CD14-positive monocyte (primary cell): ENCODE results near the gene RHBDL1. TPM values are rescaled to one million over a fixed set of nuclear protein-coding genes. Genes with fewer than 3 reads are reported as not detected.

Source experiments
- DNase-seq, 3 donors: peaks; one replicate each; pipeline ENCODE4 v3.0.0-alpha.2; 2011 to 2022
- H2AFZ ChIP-seq: 2 replicates; pipeline ENCODE4 v1.6.0; 2012; ENCODE audit warnings: mild to moderate bottlenecking, low read depth, low read length, inconsistent platforms; ENCODE audit not compliant: insufficient read depth, poor library complexity, severe bottlenecking
- H3K27ac ChIP-seq, 2 donors: 1 replicate in 1 of 2; 2 replicates in 1 of 2; pipeline ENCODE4 v1.5.1; 2012 to 2013; ENCODE audit warnings: low read length in 2 of 2, control low read depth in 1 of 2, inconsistent platforms in 1 of 2, low read depth in 1 of 2, mild to moderate bottlenecking in 1 of 2
- H3K27me3 ChIP-seq, 2 donors: one replicate each; pipeline versions ENCODE4 v1.6.0 to v1.6.1; 2011 to 2013; ENCODE audit warnings: low read length in 2 of 2; ENCODE audit not compliant: control insufficient read depth in 2 of 2, insufficient read depth in 2 of 2
- H3K36me3 ChIP-seq, 2 donors: replicated peaks in 1 of 2; 1 replicate in 1 of 2; 2 replicates in 1 of 2; pipeline versions ENCODE4 v1.5.1 to v1.6.1; 2012 to 2013; ENCODE audit warnings: low read length in 2 of 2, control low read depth in 1 of 2, inconsistent platforms in 1 of 2, mild to moderate bottlenecking in 1 of 2; ENCODE audit not compliant: insufficient read depth in 2 of 2, control insufficient read depth in 1 of 2
- H3K4me1 ChIP-seq, 2 donors: 1 replicate in 1 of 2; 2 replicates in 1 of 2; pipeline versions ENCODE4 v1.5.1 to v1.6.1; 2012 to 2013; ENCODE audit warnings: low read length in 2 of 2, control low read depth in 1 of 2, inconsistent platforms in 1 of 2, mild to moderate bottlenecking in 1 of 2, moderate library complexity in 1 of 2; ENCODE audit not compliant: insufficient read depth in 2 of 2, control insufficient read depth in 1 of 2
- H3K4me2 ChIP-seq: replicated peaks from 2 replicates; pipeline ENCODE3; 2012; ENCODE audit warnings: low read length, moderate library complexity, mild to moderate bottlenecking; ENCODE audit not compliant: poor library complexity, severe bottlenecking; ENCODE audit errors: extremely low read depth
- H3K4me3 ChIP-seq, 3 experiments: fragments of 200-600 bp in 1 of 3; sonication (generic) in 1 of 3; replicated peaks in 1 of 3; 1 replicate in 2 of 3; 2 replicates in 1 of 3; pipeline ENCODE4 v1.5.1; 2011 to 2013; ENCODE audit warnings: low read length in 3 of 3, mild to moderate bottlenecking in 3 of 3, control low read depth in 2 of 3, low read depth in 2 of 3, inconsistent platforms in 1 of 3, moderate library complexity in 1 of 3
- H3K79me2 ChIP-seq: 2 replicates; pipeline ENCODE4 v1.6.0; 2012; ENCODE audit warnings: mild to moderate bottlenecking, control low read depth, inconsistent platforms, low read length, moderate library complexity; ENCODE audit not compliant: insufficient read depth
- H3K9ac ChIP-seq: 2 replicates; pipeline ENCODE4 v1.6.0; 2017; ENCODE audit warnings: low read length, mild to moderate bottlenecking; ENCODE audit not compliant: insufficient read depth, poor library complexity, severe bottlenecking
- H3K9me3 ChIP-seq, 2 donors: replicated peaks in 1 of 2; 1 replicate in 1 of 2; 2 replicates in 1 of 2; pipeline versions ENCODE4 v1.5.1 to v1.6.1; 2012 to 2013; ENCODE audit warnings: low read length in 2 of 2, control low read depth in 1 of 2; ENCODE audit not compliant: control insufficient read depth in 1 of 2, insufficient read depth in 1 of 2
- H4K20me1 ChIP-seq: 2 replicates; pipeline ENCODE4 v1.6.0; 2012; ENCODE audit warnings: mild to moderate bottlenecking, low read length, control low read depth, moderate library complexity; ENCODE audit not compliant: insufficient read depth
- H3K27ac Mint-ChIP-seq, 7 donors: one replicate each; pipeline ENCODE4 v1.8.0; 2020; ENCODE audit warnings: mild to moderate bottlenecking in 7 of 7, mixed read lengths in 7 of 7, moderate library complexity in 6 of 7, inconsistent platforms in 2 of 7
- H3K27me3 Mint-ChIP-seq, 3 donors: one replicate each; pipeline ENCODE4 v1.8.0; 2021 to 2022; ENCODE audit warnings: low read depth in 3 of 3, mild to moderate bottlenecking in 3 of 3, mixed read lengths in 3 of 3, moderate library complexity in 3 of 3, inconsistent platforms in 1 of 3
- H3K36me3 Mint-ChIP-seq, 2 donors: one replicate each; pipeline ENCODE4 v1.8.0; 2020; ENCODE audit warnings: mixed read lengths in 2 of 2, inconsistent platforms in 1 of 2, mild to moderate bottlenecking in 1 of 2
- H3K4me1 Mint-ChIP-seq: one replicate; pipeline ENCODE4 v1.8.0; 2020; ENCODE audit warnings: mild to moderate bottlenecking, mixed read lengths
- H3K4me3 Mint-ChIP-seq, 2 donors: one replicate each; pipeline ENCODE4 v1.8.0; 2020; ENCODE audit warnings: mild to moderate bottlenecking in 2 of 2, mixed read lengths in 2 of 2, moderate library complexity in 1 of 2
- H3K9me3 Mint-ChIP-seq, 7 donors: one replicate each; pipeline ENCODE4 v1.8.0; 2020 to 2022; ENCODE audit warnings: mixed read lengths in 7 of 7, mild to moderate bottlenecking in 6 of 7, moderate library complexity in 6 of 7, inconsistent platforms in 2 of 7
- WGBS: methylation state at CpG from one replicate; pipeline ENCODE4 v1.1.5; 2013; ENCODE audit warnings: missing lambda C conversion rate; ENCODE audit not compliant: insufficient coverage; 5-methylcytosine and 5-hydroxymethylcytosine counted together
- intact Hi-C, 2 donors: fragments of 100-400 bp; cut with micrococcal nuclease; formaldehyde crosslinking; loops; one replicate each; pipeline versions ENCODE4 v1.15.0 to v1.15.1; 2023
- polyA plus RNA-seq, 3 donors: library from polyadenylated mRNA; depleted of rRNA in 1 of 3; unstranded in 2 of 3; stranded (reverse) in 1 of 3; fragments of 300-500 nt in 2 of 3; fragments of >200 nt in 1 of 3; fragmentation: Illumina TruSeq in 2 of 3; gene quantifications; 1 replicate in 2 of 3; 2 replicates in 1 of 3; pipeline ENCODE4 v1.2.3, GENCODE V29; 2012 to 2021
- TF ChIP-seq, protein P1 (sequence below): fragments of 200-600 bp; IDR thresholded peaks from one replicate; pipeline ENCODE4 v1.8.0; 2022; ENCODE audit warnings: antibody characterized with exemption, mild to moderate bottlenecking

RHBDL1 gene
- polyA plus RNA-seq, 3 donors: 1.3 TPM; not detected in 2

DNA sequence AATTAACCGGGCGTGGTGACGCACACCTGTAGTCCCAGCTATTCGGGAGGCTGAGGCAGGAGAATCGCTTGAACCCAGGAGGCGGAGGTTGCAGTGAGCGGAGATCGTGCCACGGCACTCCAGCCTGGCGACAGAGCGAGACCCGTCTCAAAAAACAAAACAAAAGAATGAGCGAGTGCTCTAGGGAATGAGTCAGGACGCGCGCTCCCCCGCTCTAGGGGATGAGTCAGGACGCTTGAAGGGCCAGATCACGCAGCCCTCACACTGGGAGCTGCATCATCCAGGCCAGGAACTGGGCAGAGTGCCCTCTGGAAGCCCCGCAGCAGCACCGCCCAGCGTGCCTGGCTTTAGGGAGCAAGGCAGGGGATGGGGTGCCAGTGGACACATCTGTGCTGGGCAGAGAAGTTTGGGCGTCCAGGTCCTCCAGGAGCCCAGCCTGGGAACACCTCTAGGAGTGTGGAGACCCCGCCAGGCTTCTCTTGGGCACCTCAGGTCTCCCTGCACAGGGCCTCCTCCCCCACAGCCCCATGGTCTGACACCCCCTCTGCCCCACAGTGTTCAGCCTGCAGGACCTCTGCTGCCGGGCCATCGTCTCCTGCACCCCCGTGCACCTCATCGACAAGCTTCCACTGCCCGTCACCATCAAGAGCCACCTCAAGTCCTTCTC is 48.6 kb upstream of the RHBDL1 start:
- DNase-seq: no peak
- H3K27ac Mint-ChIP-seq: peak overlapping the region in 2 of 7 donors; percentile 13 to 54
- intact Hi-C loops: no loop called here
- Histone ChIP-seq H3K4me1 (peaks cover 4 to 18% of the 10 kb centered on the region in 2 donors), H3K27ac (no peak overlapping the region), H3K4me3 (no peak overlapping the region), H3K79me2 (peaks cover 10% of the 10 kb centered on the region), H3K9ac (no peak overlapping the region), H3K4me2 (no peak overlapping the region), H3K36me3 (peaks cover 43 to 56% of the 10 kb centered on the region in 2 donors), H2AFZ (no peak overlapping the region), H4K20me1 (peaks cover 73% of the 10 kb centered on the region), H3K27me3 (no peaks in the 10 kb centered on the region), H3K9me3 (no peaks in the 10 kb centered on the region)
- peaks cover 2 to 12% (median 2%) of the 10 kb centered on the region in 3 donors for H3K27me3 Mint-ChIP-seq
- peaks cover 0 to 3% (median 0%) of the 10 kb centered on the region in 7 donors for H3K9me3 Mint-ChIP-seq
- H3K4me3 Mint-ChIP-seq: no peak overlapping the region
- WGBS: 93% methylated on average over 27 of the region's 29 CpGs
- peaks cover 2% of the 10 kb centered on the region for H3K4me1 Mint-ChIP-seq
- peaks cover 31 to 60% of the 10 kb centered on the region in 2 donors for H3K36me3 Mint-ChIP-seq
- TF ChIP-seq, protein P1, sequence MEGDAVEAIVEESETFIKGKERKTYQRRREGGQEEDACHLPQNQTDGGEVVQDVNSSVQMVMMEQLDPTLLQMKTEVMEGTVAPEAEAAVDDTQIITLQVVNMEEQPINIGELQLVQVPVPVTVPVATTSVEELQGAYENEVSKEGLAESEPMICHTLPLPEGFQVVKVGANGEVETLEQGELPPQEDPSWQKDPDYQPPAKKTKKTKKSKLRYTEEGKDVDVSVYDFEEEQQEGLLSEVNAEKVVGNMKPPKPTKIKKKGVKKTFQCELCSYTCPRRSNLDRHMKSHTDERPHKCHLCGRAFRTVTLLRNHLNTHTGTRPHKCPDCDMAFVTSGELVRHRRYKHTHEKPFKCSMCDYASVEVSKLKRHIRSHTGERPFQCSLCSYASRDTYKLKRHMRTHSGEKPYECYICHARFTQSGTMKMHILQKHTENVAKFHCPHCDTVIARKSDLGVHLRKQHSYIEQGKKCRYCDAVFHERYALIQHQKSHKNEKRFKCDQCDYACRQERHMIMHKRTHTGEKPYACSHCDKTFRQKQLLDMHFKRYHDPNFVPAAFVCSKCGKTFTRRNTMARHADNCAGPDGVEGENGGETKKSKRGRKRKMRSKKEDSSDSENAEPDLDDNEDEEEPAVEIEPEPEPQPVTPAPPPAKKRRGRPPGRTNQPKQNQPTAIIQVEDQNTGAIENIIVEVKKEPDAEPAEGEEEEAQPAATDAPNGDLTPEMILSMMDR: no peak

- Histone ChIP-seq H3K27ac (no peak overlapping the region), H3K27me3 (no peaks in the 10 kb centered on the region), H3K4me1 (peaks cover 4 to 18% of the 10 kb centered on the region in 2 donors), H3K4me3 (no peak overlapping the region), H3K4me2 (no peak overlapping the region), H3K36me3 (peaks cover 43 to 56% of the 10 kb centered on the region in 2 donors), H3K79me2 (peaks cover 5% of the 10 kb centered on the region), H4K20me1 (peaks cover 67% of the 10 kb centered on the region), H3K9ac (no peak overlapping the region), H2AFZ (no peak overlapping the region), H3K9me3 (no peaks in the 10 kb centered on the region)
- TF ChIP-seq, protein P1: no peak
- Mint-ChIP-seq H3K36me3 (peaks cover 31 to 56% of the 10 kb centered on the region in 2 donors), H3K4me1 (peaks cover 2% of the 10 kb centered on the region), H3K27ac (peak overlapping the region in 2 of 7 donors; percentile 13 to 54), H3K4me3 (no peak overlapping the region), H3K9me3 (no peaks in the 10 kb centered on the region), H3K27me3 (peaks cover 2 to 12% (median 5%) of the 10 kb centered on the region in 3 donors)
- intact Hi-C loops: no loop called here
- no peak for DNase-seq
- 93% methylated on average over 39 of the region's 50 CpGs for WGBS
These were observed 47.8 kb upstream of the RHBDL1 start for GRCh38 chr16:627454-628239.
